ENCODE measurements around the gene RHEB. TPM values are rescaled to one million over a fixed set of nuclear protein-coding genes. Genes with fewer than 3 reads are reported as not detected.
A peak's percentile ranks its signal among the peaks of the same experiment; 100 is the strongest.

Gene RHEB
- total RNA-seq, 1 donor from 2014 or later = 103 TPM

DNA sequence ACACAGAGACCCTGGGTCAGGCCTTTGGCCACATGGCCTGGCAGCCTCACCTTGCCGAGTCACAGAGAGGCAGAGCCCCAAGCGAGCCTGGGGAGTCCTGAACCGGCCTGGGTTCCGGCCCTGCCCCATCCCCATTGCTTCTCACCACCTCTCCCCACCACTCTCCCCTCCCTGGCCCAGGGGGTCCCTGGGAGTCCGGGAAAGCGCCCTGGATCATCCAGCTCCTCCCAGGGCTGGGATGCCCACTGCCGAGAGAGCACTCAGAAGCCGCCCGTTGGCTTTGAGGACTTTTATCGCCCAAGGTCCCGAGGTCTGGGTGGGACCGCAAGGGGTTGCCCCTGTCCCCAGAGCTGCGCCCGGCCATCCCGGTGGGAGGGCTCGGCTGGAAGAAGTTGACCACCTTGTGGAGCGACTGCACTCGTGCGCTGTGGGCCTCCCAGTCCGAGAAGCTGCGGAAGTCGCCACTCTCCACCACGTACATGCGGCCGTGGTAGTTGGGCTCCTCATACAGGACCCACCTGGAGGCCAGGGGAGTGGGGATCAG is 87.9 kb downstream of the RHEB start:
- ATAC-seq = no peak
- H3K27me3 ChIP-seq = no peaks in the 10 kb centered on the region
- H3K36me3 ChIP-seq = no peaks in the 10 kb centered on the region
- intact Hi-C loops (cut with DNase I) = no loop called here
- peak; percentile 56 for DNase-seq
- no peak overlapping the region for H3K27ac ChIP-seq
- peaks cover 30% of the 10 kb centered on the region for H3K4me1 ChIP-seq
- TF ChIP-seq, protein P1, sequence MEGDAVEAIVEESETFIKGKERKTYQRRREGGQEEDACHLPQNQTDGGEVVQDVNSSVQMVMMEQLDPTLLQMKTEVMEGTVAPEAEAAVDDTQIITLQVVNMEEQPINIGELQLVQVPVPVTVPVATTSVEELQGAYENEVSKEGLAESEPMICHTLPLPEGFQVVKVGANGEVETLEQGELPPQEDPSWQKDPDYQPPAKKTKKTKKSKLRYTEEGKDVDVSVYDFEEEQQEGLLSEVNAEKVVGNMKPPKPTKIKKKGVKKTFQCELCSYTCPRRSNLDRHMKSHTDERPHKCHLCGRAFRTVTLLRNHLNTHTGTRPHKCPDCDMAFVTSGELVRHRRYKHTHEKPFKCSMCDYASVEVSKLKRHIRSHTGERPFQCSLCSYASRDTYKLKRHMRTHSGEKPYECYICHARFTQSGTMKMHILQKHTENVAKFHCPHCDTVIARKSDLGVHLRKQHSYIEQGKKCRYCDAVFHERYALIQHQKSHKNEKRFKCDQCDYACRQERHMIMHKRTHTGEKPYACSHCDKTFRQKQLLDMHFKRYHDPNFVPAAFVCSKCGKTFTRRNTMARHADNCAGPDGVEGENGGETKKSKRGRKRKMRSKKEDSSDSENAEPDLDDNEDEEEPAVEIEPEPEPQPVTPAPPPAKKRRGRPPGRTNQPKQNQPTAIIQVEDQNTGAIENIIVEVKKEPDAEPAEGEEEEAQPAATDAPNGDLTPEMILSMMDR (IDR thresholded peaks at IDR 0.05) = no peak
- H3K4me3 ChIP-seq = no peak overlapping the region
- H3K9me3 ChIP-seq = no peaks in the 10 kb centered on the region

DNA sequence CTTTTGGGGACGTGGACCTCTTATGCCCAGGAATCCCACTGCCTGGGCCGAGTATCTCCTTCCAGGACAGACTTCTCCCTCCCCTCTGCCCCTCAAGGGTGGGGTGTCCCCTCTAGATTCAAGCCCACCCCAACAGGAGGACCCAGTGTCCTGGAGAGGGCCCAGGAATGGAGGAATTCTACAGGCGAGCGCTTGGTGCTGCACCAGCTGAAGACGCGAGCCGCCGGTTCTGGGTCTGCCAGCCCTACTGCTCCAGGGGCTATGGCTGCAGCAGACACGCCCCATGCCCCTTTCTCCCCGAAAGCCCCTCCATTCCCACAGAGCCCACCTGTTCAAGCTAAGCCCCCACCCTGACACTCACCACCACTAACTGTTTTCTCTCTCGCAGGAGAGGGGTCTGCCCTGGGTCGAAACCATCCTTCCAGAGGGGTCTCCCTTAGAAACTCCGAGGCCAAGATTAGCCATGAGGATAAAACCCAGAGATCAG is 88.4 kb downstream of the RHEB start:
- no peak overlapping the region for H3K27ac ChIP-seq
- peaks cover 35% of the 10 kb centered on the region for H3K4me1 ChIP-seq
- no peak for ATAC-seq
- TF ChIP-seq, protein P1 (IDR thresholded peaks at IDR 0.05) = no peak
- H3K27me3 ChIP-seq = no peaks in the 10 kb centered on the region
- no peak overlapping the region for H3K4me3 ChIP-seq
- intact Hi-C loops (cut with DNase I) = no loop called here
- no peaks in the 10 kb centered on the region for H3K36me3 ChIP-seq
- peak; percentile 35 for DNase-seq
- H3K9me3 ChIP-seq = no peaks in the 10 kb centered on the region

DNA sequence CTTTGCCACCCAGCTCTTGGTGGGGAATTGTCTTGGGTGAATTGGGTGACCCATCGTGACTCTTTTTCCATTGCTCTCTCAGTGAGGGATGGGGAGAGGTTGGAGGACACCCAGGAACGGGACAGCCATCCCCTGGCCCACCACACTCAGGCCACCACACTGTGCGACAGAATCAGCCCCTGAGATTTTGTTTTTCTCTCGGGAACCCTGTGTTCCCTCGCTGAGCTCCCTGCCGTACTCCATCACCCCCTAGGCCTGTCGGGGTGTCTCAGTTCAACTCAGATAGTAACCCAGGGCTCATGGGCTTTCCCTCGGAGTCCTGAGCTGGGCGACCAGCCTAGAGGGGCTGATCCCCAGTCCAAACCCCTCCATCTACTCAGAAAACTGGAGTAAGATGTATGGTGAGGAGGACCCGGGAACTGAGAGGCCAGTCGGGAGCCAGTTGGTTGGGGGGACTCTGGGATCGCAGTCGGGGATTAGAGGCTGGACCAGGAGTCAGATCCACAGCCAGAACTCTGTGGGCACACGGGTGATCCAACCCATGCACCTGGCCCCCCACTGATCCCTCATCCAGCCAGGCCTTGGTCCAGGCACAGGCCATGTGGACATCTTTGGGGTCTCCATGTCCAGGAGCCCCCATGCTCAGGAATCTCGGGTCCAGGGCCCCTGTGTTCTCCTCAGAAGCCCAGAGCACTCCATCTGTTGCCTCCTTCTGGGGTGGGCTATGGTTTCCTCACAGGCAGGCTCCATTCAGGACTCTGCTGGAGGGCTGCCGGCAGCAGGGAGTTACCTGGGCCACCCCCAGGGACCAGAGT is 89.1 kb downstream of the RHEB start:
- ATAC-seq (no peak), DNase-seq (peak; percentile 55)
- no peaks in the 10 kb centered on the region for H3K27me3 ChIP-seq
- intact Hi-C loops (cut with DNase I) = no loop called here
- H3K9me3 ChIP-seq = no peaks in the 10 kb centered on the region
- H3K4me1 ChIP-seq = peaks cover 38% of the 10 kb centered on the region
- H3K27ac ChIP-seq = no peak overlapping the region
- H3K4me3 ChIP-seq = no peak overlapping the region
- TF ChIP-seq, protein P1 (IDR thresholded peaks at IDR 0.05) = no peak
- H3K36me3 ChIP-seq = no peaks in the 10 kb centered on the region

DNA sequence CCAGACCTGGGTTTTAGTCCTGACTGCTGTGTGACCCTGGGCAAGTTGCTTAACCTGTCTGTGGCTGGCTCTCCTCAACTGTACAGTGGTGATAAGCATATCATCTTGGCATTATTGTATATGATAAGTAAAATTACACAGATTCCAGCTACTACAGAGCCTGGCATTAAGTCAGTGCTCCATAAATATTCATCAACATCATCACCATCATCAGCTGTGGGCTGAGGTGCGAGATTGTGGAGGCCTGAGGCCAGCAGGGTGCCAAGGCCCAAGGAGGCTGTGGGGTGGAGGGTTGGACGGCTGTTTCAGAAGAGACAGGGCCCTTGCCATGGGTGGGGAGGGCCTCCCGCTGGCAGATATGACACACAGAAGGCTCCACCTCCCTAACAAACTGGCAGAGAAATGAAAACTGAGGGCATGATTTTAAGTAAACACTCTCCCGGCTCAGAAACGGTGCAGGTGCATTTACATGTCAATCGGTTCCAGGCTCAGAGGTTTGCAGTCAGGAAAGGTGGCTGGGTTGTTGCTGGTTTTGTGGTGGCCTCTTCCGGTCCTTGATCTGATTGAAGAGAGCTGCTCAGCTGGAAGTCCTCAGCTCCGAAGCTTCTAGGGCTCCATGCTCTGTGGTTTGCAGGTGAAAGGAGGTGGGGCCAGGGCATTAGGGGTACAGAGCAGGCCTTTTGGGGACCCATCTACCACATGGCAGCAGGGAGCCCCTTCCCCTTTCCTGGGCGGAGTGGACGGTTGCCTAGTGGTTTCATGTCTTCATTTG is 89.9 kb downstream of the RHEB start:
- DNase-seq = no peak
- no peaks in the 10 kb centered on the region for H3K9me3 ChIP-seq
- H3K4me1 ChIP-seq = peaks cover 38% of the 10 kb centered on the region
- ATAC-seq = peak; percentile 7
- no peaks in the 10 kb centered on the region for H3K27me3 ChIP-seq
- intact Hi-C loops (cut with DNase I) = no loop called here
- H3K27ac ChIP-seq = peak overlapping the region; percentile 36
- TF ChIP-seq, protein P1 (IDR thresholded peaks at IDR 0.05) = no peak
- H3K4me3 ChIP-seq = no peak overlapping the region
- no peaks in the 10 kb centered on the region for H3K36me3 ChIP-seq

DNA sequence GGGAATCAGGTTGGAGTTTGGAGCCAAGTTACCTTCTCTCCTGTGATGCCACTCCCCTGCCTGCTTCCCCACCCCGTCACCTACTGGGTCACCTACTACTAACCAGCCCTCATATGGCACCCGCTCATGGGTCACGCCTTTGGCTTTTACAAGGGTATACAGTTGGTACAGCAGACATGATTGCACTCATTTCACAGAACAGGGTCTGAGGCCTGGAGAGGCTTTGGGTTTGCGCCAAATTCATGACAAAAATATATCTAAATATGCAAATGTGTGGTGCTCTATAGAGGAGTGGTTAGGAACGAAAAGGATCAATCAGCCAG is 90.5 kb downstream of the RHEB start:
- Histone ChIP-seq H3K36me3 (no peaks in the 10 kb centered on the region), H3K27ac (peak overlapping the region; percentile 36), H3K27me3 (no peaks in the 10 kb centered on the region), H3K4me3 (no peak overlapping the region), H3K9me3 (no peaks in the 10 kb centered on the region), H3K4me1 (peaks cover 38% of the 10 kb centered on the region)
- intact Hi-C loops (cut with DNase I) = no loop called here
- TF ChIP-seq, protein P1 (IDR thresholded peaks at IDR 0.05) = no peak
- ATAC-seq (no peak), DNase-seq (no peak)

All from upper lobe of right lung (tissue), 1 donor.